ENCODE results near the gene BCCIP.

The BCCIP gene

GRCh38 chr10:125797994-125798662 is 25.2 kb upstream of the BCCIP start:
- DNase-seq (ENCODE audit: low spot score), result no peak

DNA sequence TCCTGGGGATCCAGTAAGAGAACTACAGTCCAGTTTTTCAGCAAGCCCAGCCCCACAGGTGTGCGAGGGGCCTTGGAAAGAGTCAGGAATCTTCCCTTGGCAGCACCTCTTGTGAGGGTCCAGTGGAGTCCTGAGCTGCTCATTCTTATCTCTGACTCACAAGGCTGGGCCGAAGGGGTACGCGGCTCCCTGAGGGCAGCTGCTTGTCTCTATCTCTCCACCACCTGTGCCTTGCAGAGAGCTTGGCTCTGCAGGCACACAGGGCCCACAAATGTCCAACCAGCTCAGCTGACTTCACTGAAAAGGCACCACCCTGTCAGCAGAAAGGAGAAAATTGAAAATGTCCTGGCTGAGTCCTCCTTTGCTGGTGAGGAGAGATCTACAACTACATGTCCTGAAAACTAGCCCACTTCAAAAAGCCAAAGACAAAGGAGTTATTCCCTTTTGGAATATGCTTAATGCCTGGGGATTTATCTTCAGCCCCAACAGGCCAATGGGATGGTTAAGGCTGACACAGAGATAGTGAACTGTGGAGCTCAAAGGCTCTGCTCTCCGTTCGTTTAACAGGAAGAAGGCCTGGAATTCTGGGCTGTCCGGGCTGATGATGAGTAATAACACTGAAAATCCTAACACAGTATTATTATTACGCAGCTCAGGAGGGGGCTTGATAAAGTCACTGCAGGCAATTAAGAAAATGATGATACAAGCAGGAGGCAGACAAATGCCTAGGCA is 23.7 kb upstream of the BCCIP start:
- no peak for DNase-seq (ENCODE audit: low spot score)

- DNase-seq (ENCODE audit: low spot score), result no peak
Observed at GRCh38 chr10:125801574-125801973, 21.8 kb upstream of the BCCIP start.

DNA sequence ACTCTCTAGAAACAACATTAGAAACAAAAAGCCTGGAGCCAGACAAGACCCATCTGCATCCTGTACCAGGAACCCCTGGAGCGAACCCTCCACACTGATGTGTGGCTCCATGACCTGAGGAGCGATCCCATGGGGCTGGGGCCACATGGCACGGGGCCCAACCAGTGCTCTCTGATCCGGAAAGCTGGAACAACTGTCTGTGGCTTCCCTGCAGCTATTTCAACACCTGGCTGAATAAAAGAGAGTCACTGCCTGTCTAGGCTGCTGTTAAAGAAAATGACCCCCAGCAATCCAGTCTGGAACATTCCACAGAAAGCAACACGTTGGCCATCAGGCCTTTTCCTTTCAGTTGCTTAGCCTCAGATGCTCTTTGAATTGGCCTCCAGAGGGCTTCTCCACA is 21.2 kb upstream of the BCCIP start:
- DNase-seq (ENCODE audit: low spot score), result no peak

GRCh38 chr10:125802739-125803138 is 20.6 kb upstream of the BCCIP start:
- DNase-seq (ENCODE audit: low spot score), result no peak

GRCh38 chr10:125808047-125808446 is 15.3 kb upstream of the BCCIP start:
- no peak for DNase-seq (ENCODE audit: low spot score)

DNA sequence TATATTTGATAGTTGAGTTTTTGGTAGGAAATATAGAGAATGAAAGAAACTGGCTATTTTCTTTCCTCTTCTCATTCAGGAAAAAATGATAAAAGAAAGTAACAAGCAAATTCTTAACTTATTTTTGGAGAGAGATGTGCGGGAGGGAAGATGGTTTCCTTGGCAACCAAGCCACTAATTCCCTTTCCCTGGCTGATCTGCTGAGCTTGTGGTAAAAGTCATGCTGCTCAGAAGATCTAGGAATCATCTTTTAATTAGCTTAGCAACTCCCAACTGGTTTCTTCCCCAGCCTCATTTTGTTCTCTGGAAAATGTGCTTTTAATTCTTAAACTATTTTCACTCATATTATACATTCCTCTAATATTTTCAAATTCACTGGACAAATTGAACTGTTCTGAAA is 12.1 kb upstream of the BCCIP start:
- DNase-seq (ENCODE audit: low spot score), result peak; percentile 73

DNA sequence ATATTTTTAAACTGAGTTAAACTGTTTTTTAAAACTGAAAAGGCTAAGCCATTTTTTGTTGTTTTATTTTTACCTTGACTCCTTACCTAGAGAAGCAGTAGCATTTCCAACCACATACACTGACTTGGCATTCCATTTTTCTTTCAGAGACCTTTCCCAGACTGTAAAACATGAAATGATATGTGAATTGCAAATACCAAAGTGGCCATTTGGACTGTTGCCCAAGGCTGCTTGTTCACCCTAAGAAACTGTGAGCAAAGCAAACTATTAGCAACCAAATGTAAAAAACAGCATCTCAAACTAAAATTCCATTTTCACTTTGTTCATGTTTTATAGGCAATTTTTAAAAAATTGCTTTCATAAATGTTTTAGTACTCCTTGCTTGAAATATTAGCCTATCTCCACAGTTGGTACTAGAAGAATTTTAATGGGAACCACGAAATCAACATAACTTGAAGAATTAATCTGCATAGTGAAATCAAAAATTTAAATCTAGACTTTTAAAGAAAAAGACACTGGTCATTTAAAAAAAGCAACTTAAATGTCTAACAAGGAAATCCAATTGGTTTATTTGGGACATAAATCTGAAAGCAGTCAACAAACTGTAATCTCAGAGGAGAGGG is 11.1 kb upstream of the BCCIP start:
- no peak for DNase-seq (ENCODE audit: low spot score)

DNA sequence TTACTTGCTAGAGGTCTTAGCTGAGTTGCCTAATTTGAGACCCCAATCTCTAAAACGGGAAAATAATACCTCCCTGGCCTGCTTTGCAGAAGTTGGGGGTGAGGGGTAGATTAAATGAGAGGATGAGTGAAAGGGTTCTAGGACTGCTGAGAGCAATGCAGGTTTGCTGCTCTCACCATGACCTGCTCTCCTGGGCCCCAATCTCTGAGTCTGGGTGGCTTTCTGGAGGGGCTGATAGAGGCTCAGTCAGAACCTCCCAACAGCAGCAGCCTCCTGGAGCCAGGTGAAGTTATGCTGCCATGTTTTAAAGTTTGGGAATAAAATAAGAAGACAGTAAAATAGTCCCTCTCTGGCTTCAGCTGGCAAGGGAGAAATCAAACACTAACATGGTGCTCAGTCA is 7.6 kb upstream of the BCCIP start:
- DNase-seq (ENCODE audit: low spot score), result no peak

GRCh38 chr10:125816548-125816947 is 6.8 kb upstream of the BCCIP start:
- DNase-seq (ENCODE audit: low spot score), result no peak

DNA sequence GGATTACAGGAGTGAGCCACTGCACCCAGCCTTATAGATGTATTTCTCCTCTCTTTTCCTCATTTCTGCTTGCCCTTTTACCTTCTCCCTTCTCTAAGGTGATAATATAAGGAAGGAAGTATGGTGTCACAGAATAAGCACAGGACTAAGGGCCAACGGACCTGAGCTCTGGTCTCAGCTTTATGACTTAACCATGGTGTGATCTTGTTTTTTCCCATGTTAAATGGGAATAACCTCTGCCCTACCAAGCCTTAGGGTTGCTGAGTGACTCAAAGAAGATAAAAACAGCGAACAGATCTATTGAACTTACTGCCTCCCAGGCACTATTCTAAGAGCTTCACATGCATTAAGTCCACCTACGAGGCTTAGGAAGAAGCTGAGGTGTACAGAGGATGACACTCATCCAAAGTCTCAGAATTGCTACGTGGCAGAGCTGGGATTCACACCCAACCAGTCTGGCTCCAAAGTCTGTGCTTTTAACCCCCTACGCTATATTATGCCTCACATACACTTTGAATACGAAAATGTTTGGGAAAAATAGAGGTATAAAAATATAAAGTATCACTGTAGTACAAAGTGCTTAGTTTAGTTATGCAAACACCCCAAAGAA is 5.9 kb upstream of the BCCIP start:
- no peak for DNase-seq (ENCODE audit: low spot score)

DNA sequence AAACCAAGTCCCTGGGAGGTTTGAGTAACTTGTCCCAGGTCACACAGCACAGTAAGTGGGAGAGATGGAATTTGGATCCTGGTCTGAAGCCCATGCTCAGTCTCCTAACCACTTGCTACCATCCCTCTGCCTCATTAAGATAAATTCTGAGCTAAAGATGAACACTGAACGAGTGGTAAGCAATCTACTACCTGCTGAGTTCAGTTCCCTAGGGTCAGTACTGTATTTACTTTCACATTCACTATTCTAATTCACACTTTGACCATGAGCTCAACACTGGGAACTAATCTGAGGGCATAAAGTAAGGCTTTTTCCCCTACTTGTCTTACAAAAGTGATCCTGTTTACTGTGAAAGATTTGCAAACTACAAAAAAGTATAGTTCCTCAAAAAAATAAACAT is 2.6 kb upstream of the BCCIP start:
- DNase-seq (ENCODE audit: low spot score), result no peak

DNA sequence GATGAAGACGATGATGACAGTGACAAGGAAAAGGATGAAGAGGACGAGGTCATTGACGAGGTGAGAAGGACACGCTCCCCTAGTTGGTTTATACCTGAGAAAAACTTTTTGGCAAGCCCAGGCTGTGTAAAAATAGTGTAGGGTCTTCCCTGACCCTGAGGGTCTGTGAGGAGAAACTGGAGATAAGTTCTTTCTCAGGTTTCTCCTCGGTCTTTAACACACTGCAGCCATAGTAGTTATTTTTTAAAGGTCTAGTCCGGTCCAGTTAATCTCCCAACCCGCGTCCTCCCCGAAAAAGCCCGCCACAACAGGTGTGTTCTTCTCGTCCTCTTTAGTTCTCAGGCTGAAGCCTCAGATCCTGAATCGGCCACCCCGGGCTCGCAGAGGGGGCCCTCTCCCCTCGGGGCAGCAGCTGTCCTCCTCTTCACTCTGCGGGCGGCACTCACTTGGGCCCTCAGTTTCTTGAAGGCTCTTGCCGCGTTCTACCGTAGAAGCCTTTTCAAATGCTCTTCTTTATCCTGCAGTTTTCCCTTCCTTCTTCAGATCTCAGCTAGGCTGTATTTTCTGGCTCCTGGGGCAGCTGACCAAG is 411 bp downstream of the BCCIP start:
- peak; percentile 21 for DNase-seq (ENCODE audit: low spot score)

- DNase-seq (ENCODE audit: low spot score), result no peak
Observed at GRCh38 chr10:125824736-125825135, 1.4 kb downstream of the BCCIP start.

GRCh38 chr10:125827133-125827532 is 3.8 kb downstream of the BCCIP start:
- no peak for DNase-seq (ENCODE audit: low spot score)

GRCh38 chr10:125828311-125828710 is 5.0 kb downstream of the BCCIP start:
- DNase-seq (ENCODE audit: low spot score), result no peak

DNA sequence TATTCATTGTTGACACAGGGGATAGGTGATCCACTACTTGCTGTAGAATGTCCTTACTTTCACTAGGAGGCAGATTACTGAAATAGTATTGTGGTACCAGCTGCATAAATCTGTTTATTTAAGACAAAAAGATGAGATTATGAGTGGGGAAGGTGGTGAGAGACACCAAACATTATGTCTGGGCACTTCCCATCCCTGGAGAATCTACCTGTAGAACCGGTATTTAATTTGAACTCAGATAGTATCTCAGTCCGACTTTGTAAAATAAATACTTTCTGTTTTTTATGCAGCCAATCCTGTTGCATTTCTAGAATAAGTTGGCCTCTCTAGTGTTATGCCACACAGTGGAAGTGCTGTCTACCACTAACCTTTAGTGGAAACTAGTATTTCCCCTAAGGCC is 13.4 kb downstream of the BCCIP start:
- no peak for DNase-seq (ENCODE audit: low spot score)

- no peak for DNase-seq (ENCODE audit: low spot score)
Observed at GRCh38 chr10:125838802-125839575, 15.6 kb downstream of the BCCIP start.

- no peak for DNase-seq (ENCODE audit: low spot score)
Observed at GRCh38 chr10:125840406-125840805, 17.1 kb downstream of the BCCIP start.

DNA sequence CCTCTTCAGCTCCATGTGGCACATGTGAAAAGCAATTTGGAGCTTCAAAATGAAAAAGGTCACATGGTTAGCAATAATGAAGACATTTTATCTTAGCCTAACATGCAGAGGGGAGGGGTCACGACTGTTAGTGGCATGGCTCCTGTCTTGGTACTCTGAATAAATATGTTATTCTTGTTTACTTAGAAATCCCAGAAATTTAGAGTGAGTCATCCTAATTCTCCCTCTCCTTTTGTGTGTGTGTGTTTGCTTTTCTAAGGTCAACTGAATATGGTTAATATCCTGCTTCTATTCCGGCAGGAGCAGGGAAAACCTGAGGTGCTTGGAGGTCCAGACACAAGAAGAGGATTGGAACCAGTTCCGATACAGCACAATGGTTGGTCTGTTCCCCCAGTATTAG is 17.6 kb downstream of the BCCIP start:
- DNase-seq (ENCODE audit: low spot score), result no peak

- DNase-seq (ENCODE audit: low spot score), result no peak
Observed at GRCh38 chr10:125843603-125844329, 20.4 kb downstream of the BCCIP start.
